ENCODE data around the gene RBM38.

Gene RBM38

GRCh38 chr20:57448764-57449354 lies 57.7 kb downstream of the RBM38 start:
- in situ Hi-C loops (cut with HindIII; ENCODE audit: low sequenced_read_pairs) = no loop called here
- no peak overlapping the region for H3K4me3 ChIP-seq (ENCODE audit: low read depth, low read length)
- DNase-seq (ENCODE audit: low read depth, low spot score) = no peak
- TF ChIP-seq CTCF (IDR thresholded peaks at IDR 0.05; ENCODE audit: low read depth, low read length) = no peak

GRCh38 chr20:57449398-57450354 lies 58.5 kb downstream of the RBM38 start:
- no peak overlapping the region for H3K4me3 ChIP-seq (ENCODE audit: low read depth, low read length)
- in situ Hi-C loops (cut with HindIII; ENCODE audit: low sequenced_read_pairs) = no loop called here
- no peak for DNase-seq (ENCODE audit: low read depth, low spot score)
- TF ChIP-seq CTCF (IDR thresholded peaks at IDR 0.05; ENCODE audit: low read depth, low read length) = no peak

- no peak for TF ChIP-seq CTCF (IDR thresholded peaks at IDR 0.05; ENCODE audit: low read depth, low read length)
- no peak overlapping the region for H3K4me3 ChIP-seq (ENCODE audit: low read depth, low read length)
- DNase-seq (ENCODE audit: low read depth, low spot score) = no peak
- in situ Hi-C loops (cut with HindIII; ENCODE audit: low sequenced_read_pairs) = no loop called here
Observed at GRCh38 chr20:57450419-57450818, 59.2 kb downstream of the RBM38 start.

- in situ Hi-C loops (cut with HindIII; ENCODE audit: low sequenced_read_pairs) = no loop called here
- H3K4me3 ChIP-seq (ENCODE audit: low read depth, low read length) = no peak overlapping the region
- DNase-seq (ENCODE audit: low read depth, low spot score) = no peak
- TF ChIP-seq CTCF (IDR thresholded peaks at IDR 0.05; ENCODE audit: low read depth, low read length) = no peak
Observed at GRCh38 chr20:57450931-57451330, 59.7 kb downstream of the RBM38 start.

- H3K4me3 ChIP-seq (ENCODE audit: low read depth, low read length) = no peak overlapping the region
- in situ Hi-C loops (cut with HindIII; ENCODE audit: low sequenced_read_pairs) = no loop called here
Observed at GRCh38 chr20:57451431-57451794, 60.2 kb downstream of the RBM38 start.

More at GRCh38 chr20:57451431-57451794, 60.2 kb downstream of the RBM38 start:
- no peak for DNase-seq (ENCODE audit: low read depth, low spot score)
- TF ChIP-seq CTCF (IDR thresholded peaks at IDR 0.05; ENCODE audit: low read depth, low read length) = no peak

Measured in astrocyte of the spinal cord (primary cell).